ENCODE data around the gene MARS1. TPM values are rescaled to one million over a fixed set of nuclear protein-coding genes. Genes with fewer than 3 reads are reported as not detected.
A peak's percentile ranks its signal among the peaks of the same experiment; 100 is the strongest.

Gene MARS1
- total and polyA plus RNA-seq, 9 donors: 82.0 to 99.3 (median 91.0) TPM

DNA sequence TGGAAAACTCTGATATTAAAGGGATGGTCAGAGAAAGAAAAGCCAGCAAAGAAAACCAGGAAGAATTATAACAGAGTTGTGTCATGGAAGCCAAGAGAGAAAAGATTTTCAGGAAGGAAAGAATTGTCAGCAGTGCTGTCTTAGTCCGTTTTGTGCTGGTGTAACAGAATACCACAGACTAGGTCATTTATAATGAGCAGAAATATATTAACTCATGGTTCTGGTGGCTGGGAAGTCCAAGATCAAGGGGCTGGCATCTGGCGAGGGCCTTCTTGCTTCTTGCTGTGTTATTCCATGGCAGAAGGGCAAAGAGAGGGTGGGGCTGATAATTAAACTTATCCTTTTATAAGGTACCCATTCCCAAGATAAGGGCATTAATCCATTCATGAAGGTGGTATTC, 39.2 kb upstream of the MARS1 start:
- DNase-seq: no peak
- WGBS (ENCODE audit: insufficient coverage): no CpG with 5 or more reads among the region's 2 CpGs
- H3K4me1 ChIP-seq (ENCODE audit: control insufficient read depth, insufficient read depth, low read length): peaks cover 22% of the 10 kb centered on the region
- no peaks in the 10 kb centered on the region for H3K27me3 ChIP-seq (ENCODE audit: control insufficient read depth, insufficient read depth, low read length)
- H3K27ac ChIP-seq (ENCODE audit: low read length): no peak overlapping the region
- H3K9me3 ChIP-seq (replicated peaks; ENCODE audit: control insufficient read depth, low read depth, low read length): no peaks in the 10 kb centered on the region
- no peaks in the 10 kb centered on the region for H3K36me3 ChIP-seq (ENCODE audit: control insufficient read depth, insufficient read depth, low read length)
- H3K4me3 ChIP-seq (ENCODE audit: low read length): no peak overlapping the region

DNA sequence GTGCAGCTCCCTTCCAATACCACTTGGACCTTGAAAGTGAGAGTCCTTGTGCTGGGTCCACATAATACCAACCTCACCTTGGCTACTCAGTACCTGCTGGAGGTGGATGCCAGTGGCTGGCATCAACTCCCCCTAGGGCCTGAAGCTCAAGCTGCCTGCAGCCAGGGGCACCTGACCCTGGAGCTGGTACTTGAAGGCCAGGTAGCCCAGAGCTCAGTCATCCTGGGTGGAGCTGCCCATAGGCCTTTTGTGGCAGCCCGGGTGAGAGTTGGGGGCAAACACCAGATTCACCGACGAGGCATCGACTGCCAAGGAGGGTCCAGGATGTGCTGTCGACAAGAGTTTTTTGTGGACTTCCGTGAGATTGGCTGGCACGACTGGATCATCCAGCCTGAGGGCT, 38.5 kb upstream of the MARS1 start:
- 93% methylated on average over 7 of the region's 7 CpGs for WGBS (ENCODE audit: insufficient coverage)
- Histone ChIP-seq H3K27me3 (ENCODE audit: control insufficient read depth, insufficient read depth, low read length) (no peaks in the 10 kb centered on the region), H3K9me3 (replicated peaks; ENCODE audit: control insufficient read depth, low read depth, low read length) (no peaks in the 10 kb centered on the region)

DNA sequence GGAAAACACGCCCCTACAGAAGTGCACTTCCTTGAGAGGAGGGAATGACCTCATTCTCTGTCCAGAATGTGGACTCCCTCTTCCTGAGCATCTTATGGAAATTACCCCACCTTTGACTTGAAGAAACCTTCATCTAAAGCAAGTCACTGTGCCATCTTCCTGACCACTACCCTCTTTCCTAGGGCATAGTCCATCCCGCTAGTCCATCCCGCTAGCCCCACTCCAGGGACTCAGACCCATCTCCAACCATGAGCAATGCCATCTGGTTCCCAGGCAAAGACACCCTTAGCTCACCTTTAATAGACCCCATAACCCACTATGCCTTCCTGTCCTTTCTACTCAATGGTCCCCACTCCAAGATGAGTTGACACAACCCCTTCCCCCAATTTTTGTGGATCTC, 37.8 kb upstream of the MARS1 start:
- H3K4me1 ChIP-seq (ENCODE audit: control insufficient read depth, insufficient read depth, low read length): peaks cover 30% of the 10 kb centered on the region
- no peaks in the 10 kb centered on the region for H3K27me3 ChIP-seq (ENCODE audit: control insufficient read depth, insufficient read depth, low read length)
- H3K36me3 ChIP-seq (ENCODE audit: control insufficient read depth, insufficient read depth, low read length): no peaks in the 10 kb centered on the region
- H3K9me3 ChIP-seq (replicated peaks; ENCODE audit: control insufficient read depth, low read depth, low read length): no peaks in the 10 kb centered on the region
- no peak overlapping the region for H3K4me3 ChIP-seq (ENCODE audit: low read length)
- 73% methylated on average over 3 of the region's 3 CpGs for WGBS (ENCODE audit: insufficient coverage)
- no peak for DNase-seq
- H3K27ac ChIP-seq (ENCODE audit: low read length): no peak overlapping the region

More for the DNA sequence above, 38.5 kb upstream of the MARS1 start:
- H3K4me3 ChIP-seq (ENCODE audit: low read length): no peak overlapping the region
- no peaks in the 10 kb centered on the region for H3K36me3 ChIP-seq (ENCODE audit: control insufficient read depth, insufficient read depth, low read length)
- no peak overlapping the region for H3K27ac ChIP-seq (ENCODE audit: low read length)
- DNase-seq: no peak
- H3K4me1 ChIP-seq (ENCODE audit: control insufficient read depth, insufficient read depth, low read length): peaks cover 23% of the 10 kb centered on the region

DNA sequence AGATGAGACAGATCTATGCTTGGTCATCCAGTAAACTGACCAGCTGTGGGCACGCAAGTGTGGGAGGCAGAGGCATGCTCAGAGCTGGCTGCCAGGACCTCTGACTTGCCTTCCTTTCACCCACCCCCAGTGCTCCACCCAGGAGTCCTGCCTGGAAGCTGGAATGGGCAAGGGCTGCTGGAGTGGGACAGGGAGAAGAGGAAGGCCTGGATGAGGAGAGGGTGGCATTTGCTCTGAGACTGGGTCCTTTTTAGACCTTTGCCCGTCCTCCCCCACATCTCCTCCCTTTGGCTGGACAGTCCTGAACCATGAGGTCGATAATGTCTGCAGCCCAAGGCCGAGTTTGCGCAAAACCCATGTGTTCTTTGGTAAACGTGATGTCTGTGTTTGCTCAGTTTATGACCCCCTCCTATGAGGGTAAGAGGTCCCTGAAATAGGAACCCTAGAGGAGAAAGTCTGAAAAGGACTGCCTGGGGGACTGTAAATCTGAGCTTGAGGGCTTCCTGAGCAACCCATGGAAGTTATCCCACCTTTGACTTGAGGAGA, 36.6 kb upstream of the MARS1 start:
- peak overlapping the region; percentile 76 for H3K27ac ChIP-seq (ENCODE audit: low read length)
- H3K4me1 ChIP-seq (ENCODE audit: control insufficient read depth, insufficient read depth, low read length): peaks cover 42% of the 10 kb centered on the region
- no peaks in the 10 kb centered on the region for H3K9me3 ChIP-seq (replicated peaks; ENCODE audit: control insufficient read depth, low read depth, low read length)
- DNase-seq: no peak
- H3K4me3 ChIP-seq (ENCODE audit: low read length): no peak overlapping the region
- H3K27me3 ChIP-seq (ENCODE audit: control insufficient read depth, insufficient read depth, low read length): no peaks in the 10 kb centered on the region
- H3K36me3 ChIP-seq (ENCODE audit: control insufficient read depth, insufficient read depth, low read length): no peaks in the 10 kb centered on the region
- WGBS (ENCODE audit: insufficient coverage): no CpG with 5 or more reads among the region's 6 CpGs

DNA sequence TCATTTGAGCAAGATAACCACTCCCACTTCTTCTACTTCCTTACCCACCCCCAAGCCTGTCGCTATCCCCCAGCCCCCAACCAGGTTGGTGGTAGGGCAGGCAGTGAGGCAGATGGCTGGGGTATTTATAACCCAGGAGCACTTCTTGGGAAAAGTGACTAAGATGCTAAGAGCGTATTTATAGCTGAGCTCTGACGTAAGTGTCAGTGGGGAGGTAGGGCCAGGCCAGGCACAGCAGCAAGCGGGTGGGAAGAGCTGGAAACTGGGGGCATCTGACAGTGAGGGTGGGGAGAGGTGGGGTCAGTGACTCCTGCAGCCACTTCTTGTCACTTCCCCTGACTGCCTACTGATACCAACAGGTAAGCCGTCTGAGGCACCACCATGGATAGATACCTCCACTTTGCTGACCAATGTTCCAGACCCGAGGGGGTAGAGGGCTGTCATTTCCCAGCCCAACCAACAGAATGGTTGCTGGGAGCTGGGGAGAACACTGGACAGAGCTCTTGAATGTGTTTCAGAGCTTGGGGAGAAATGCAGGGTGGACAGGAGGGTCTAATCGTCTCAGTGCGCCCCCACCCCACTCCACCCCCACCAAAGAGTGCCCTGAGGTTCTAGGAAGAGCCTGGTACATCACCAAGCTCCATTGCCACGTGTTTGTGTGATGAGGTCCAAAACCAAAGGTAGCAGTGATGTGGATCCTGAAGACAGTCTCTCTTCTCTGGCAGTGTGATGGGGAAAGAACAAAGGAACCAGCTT, 35.5 kb upstream of the MARS1 start:
- H3K36me3 ChIP-seq (ENCODE audit: control insufficient read depth, insufficient read depth, low read length): no peaks in the 10 kb centered on the region
- H3K9me3 ChIP-seq (replicated peaks; ENCODE audit: control insufficient read depth, low read depth, low read length): no peaks in the 10 kb centered on the region
- H3K27me3 ChIP-seq (ENCODE audit: control insufficient read depth, insufficient read depth, low read length): no peaks in the 10 kb centered on the region
- DNase-seq: peak; percentile 88
- H3K4me1 ChIP-seq (ENCODE audit: control insufficient read depth, insufficient read depth, low read length): peaks cover 48% of the 10 kb centered on the region
- no peak overlapping the region for H3K4me3 ChIP-seq (ENCODE audit: low read length)
- H3K27ac ChIP-seq (ENCODE audit: low read length): peak overlapping the region; percentile 87
- 7% methylated on average over 3 of the region's 9 CpGs for WGBS (ENCODE audit: insufficient coverage)

DNA sequence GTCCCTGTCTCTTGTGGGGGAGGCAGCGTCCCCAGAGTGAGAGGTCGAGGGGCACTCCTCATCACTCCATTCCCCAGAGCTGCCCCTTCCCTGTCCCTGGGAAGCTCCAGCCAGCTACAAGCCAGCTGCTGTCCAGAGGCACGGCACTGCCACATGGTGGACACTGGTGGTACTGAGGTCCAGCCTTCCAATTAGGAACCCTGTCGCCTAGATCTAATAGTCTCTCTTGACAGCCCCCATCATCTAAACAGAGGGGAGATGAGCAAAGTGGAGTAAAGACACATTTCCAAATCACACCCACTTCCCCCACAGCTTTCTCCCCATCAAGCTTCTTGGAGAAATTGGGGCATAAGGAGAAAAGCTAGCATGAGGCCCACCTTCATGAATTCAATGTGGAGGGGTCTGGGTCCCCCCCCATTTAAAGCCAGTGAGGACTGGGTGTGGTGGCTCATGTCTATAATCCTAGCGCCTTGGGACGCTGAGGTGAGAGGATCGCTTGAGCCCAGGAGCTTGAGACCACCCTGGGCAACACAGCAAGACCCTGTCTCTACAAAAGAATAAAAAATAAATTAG, 34.8 kb upstream of the MARS1 start:
- Histone ChIP-seq H3K27ac (ENCODE audit: low read length) (peak overlapping the region; percentile 87), H3K27me3 (ENCODE audit: control insufficient read depth, insufficient read depth, low read length) (no peaks in the 10 kb centered on the region), H3K4me1 (ENCODE audit: control insufficient read depth, insufficient read depth, low read length) (peaks cover 48% of the 10 kb centered on the region), H3K4me3 (ENCODE audit: low read length) (no peak overlapping the region), H3K36me3 (ENCODE audit: control insufficient read depth, insufficient read depth, low read length) (no peaks in the 10 kb centered on the region), H3K9me3 (replicated peaks; ENCODE audit: control insufficient read depth, low read depth, low read length) (no peaks in the 10 kb centered on the region)
- DNase-seq: peak; percentile 82
- no CpG with 5 or more reads among the region's 7 CpGs for WGBS (ENCODE audit: insufficient coverage)

DNA sequence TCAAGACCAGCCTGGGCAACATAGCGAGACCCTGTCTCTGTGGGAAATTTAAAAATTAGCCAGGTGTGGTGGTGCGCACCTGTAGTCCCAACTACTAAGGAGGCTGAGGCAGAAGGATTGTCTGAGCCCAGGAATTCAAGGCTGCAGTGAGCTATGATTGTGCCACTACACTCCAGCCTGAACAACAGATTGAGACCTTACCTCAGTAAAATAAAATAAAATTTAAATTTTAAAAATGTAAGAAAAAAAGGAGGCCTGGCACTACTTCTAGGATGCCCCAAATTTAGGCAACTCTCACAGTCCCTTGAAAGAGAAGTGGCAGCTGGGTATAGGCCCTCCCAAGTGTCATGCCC, 33.7 kb upstream of the MARS1 start:
- Histone ChIP-seq H3K27ac (ENCODE audit: low read length) (peak overlapping the region; percentile 55), H3K27me3 (ENCODE audit: control insufficient read depth, insufficient read depth, low read length) (no peaks in the 10 kb centered on the region)
- 100% methylated on average over 1 of the region's 2 CpGs for WGBS (ENCODE audit: insufficient coverage)

DNA sequence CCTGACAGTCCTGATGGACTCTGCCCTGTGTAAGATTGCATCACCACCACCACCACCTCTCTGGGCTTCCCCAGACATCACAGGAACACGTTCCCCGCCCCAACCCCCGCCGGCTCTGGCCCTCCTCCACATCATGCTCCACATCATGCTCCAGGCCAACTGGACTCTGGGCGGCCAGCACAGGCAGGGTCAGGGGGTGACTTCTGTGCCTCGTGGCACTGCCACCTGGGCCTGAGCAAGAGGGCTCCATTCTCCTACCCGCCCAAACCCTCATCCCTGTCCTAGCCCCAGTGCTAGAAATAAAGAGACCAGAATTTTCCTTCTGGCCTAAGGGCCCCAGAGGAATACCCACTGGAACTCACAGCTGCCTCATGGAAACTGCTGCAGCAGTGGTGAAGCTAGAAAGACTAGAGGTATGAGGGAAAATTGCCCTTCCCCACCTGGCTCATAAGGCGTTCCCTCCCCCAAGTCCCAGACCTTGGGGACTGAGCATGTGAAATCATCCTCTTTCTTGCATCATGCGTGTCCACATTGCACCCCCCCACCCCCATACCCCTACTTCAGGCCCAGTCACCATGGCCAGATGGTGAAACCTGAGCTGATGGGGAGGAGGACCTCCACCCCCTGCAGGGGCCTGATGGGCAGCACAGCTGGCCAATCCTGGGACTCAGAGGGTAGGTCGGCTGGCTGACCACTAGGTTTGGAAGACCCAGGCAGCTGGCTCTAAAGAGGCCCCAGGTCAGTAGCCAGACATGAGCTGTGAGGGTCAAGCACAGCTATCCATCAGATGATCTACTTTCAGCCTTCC, 33.1 kb upstream of the MARS1 start, which contains the start of gene INHBE:
TSS of gene INHBE (plus strand) at position 742 of the 808 bp plus-strand sequence. CDS start 230 bp downstream, outside the sequence.
- H3K36me3 ChIP-seq (ENCODE audit: control insufficient read depth, insufficient read depth, low read length): no peaks in the 10 kb centered on the region
- WGBS (ENCODE audit: insufficient coverage): 28% methylated on average over 9 of the region's 10 CpGs
- DNase-seq: peak; percentile 69
- H3K4me3 ChIP-seq (ENCODE audit: low read length): no peak within 1 kb of the TSS
- no peaks in the 10 kb centered on the region for H3K27me3 ChIP-seq (ENCODE audit: control insufficient read depth, insufficient read depth, low read length)
- H3K27ac ChIP-seq (ENCODE audit: low read length): peak within 1 kb of the TSS; percentile 60
- no peaks in the 10 kb centered on the region for H3K9me3 ChIP-seq (replicated peaks; ENCODE audit: control insufficient read depth, low read depth, low read length)
- H3K4me1 ChIP-seq (ENCODE audit: control insufficient read depth, insufficient read depth, low read length): peaks cover 54% of the 10 kb centered on the region

More for the DNA sequence above, 33.7 kb upstream of the MARS1 start:
- H3K4me3 ChIP-seq (ENCODE audit: low read length): no peak overlapping the region
- H3K36me3 ChIP-seq (ENCODE audit: control insufficient read depth, insufficient read depth, low read length): no peaks in the 10 kb centered on the region
- no peak for DNase-seq
- H3K4me1 ChIP-seq (ENCODE audit: control insufficient read depth, insufficient read depth, low read length): peaks cover 54% of the 10 kb centered on the region
- H3K9me3 ChIP-seq (replicated peaks; ENCODE audit: control insufficient read depth, low read depth, low read length): no peaks in the 10 kb centered on the region

DNA sequence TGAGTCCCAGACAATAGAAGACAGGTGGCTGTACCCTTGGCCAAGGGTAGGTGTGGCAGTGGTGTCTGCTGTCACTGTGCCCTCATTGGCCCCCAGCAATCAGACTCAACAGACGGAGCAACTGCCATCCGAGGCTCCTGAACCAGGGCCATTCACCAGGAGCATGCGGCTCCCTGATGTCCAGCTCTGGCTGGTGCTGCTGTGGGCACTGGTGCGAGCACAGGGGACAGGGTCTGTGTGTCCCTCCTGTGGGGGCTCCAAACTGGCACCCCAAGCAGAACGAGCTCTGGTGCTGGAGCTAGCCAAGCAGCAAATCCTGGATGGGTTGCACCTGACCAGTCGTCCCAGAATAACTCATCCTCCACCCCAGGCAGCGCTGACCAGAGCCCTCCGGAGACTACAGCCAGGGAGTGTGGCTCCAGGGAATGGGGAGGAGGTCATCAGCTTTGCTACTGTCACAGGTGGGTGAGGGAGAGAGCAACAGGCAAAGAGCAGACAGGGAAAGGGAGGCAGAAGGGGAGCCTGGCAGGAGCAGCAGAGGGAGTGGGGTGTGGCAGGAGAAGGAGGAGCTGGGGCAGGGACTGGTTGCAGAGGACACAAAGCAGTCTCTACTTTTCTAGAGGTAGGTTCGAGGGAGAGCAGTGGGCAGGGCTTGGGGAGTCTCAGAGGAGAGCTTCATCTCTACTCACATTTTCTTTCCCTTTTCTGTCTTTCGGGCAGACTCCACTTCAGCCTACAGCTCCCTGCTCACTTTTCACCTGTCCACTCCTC, 32.3 kb upstream of the MARS1 start:
- Histone ChIP-seq H3K4me3 (ENCODE audit: low read length) (no peak overlapping the region), H3K27me3 (ENCODE audit: control insufficient read depth, insufficient read depth, low read length) (peaks cover 4% of the 10 kb centered on the region), H3K27ac (ENCODE audit: low read length) (peak overlapping the region; percentile 57), H3K36me3 (ENCODE audit: control insufficient read depth, insufficient read depth, low read length) (no peaks in the 10 kb centered on the region), H3K9me3 (replicated peaks; ENCODE audit: control insufficient read depth, low read depth, low read length) (no peaks in the 10 kb centered on the region), H3K4me1 (ENCODE audit: control insufficient read depth, insufficient read depth, low read length) (peaks cover 56% of the 10 kb centered on the region)
- WGBS (ENCODE audit: insufficient coverage): 47% methylated on average over 5 of the region's 10 CpGs
- no peak for DNase-seq

All from muscle of leg (tissue), 11 donors.